HG02763 (cell line): ENCODE results near the gene GAST.
"Not testable (repeated sequence)": the region's sequence is repeated elsewhere in the genome, so short reads cannot be mapped to it uniquely, and the experiment has no call there.

Experiments used
- ATAC-seq: cut with Tn5 transposase; IDR thresholded peaks from one replicate; pipeline ENCODE4 v1.9.1; 2021; ENCODE audit warnings: mild to moderate bottlenecking, moderate library complexity; ENCODE audit not compliant: unreplicated experiment

GAST gene, protein sequence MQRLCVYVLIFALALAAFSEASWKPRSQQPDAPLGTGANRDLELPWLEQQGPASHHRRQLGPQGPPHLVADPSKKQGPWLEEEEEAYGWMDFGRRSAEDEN

DNA sequence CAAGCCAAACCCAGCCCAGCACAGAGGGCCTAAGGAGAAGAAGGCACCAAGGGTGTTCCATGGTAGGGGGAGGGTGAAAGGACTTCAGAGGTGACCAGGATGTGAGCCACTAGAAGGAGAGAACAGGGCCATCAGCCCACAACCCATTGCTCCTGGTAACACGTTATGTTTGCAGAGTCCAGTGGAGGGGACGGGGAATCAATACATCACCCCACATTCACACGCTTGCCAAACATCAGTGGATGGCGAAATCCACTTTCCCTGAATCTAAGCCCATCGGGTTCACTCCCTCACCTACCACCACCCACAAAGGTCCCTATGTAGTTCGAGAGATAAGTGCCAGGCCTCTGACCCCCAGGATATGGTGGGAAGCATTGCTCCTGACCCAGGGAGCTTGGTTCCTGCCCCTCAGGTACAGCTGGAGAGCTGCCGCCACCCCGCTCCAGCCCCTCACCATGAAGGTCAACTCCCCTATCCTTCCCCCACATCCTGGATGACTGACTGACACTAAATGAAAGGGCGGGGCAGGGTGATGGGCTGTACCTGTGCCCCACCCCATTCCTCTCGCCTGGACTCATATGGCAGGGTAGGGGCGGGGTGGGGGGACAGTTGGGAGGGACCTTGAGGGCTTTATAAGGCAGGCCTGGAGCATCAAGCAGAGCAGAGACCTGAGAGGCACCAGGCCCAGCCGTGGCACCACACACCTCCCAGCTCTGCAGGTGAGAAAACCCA is at the start of gene GAST:
Gene GAST, plus strand, starts transcription at position 663 of the 732 bp plus-strand sequence. CDS start 3,106 bp downstream, outside the sequence.
- no peak for ATAC-seq

DNA sequence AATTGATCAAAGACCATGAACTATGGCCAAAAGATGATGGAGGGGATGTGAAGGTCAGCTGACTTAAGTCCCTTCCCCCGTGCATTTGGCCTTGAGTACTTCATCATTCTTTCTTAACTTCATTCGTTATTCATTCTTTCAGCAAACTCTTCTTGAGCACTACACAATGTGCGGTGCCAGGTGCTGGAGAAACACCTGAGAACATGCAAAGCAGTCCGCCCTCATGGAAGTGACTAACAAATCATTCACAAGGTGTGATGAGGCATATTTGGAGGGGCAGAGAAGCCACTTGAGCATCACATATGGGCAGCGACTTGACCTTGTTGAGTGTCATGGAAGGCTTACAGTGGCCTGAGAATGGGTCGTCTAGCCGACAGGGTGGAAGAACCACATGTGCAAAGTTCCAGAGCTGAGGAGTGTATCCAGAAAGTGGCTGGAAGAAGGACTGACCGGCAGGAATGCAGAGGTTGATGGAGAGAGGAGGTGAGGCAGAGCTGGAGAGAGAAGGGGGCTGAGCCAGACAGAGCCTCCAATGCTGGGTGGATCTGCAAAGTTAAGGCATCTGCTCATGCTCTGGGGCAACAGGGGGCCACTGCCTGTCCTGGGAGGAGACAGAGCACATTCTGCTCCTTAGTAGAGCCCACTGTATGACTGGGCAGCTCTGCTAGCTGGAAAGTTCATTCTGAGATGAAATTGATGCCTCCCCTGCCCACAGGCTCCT is 48.5 kb upstream of the GAST start:
- ATAC-seq, result no peak

DNA sequence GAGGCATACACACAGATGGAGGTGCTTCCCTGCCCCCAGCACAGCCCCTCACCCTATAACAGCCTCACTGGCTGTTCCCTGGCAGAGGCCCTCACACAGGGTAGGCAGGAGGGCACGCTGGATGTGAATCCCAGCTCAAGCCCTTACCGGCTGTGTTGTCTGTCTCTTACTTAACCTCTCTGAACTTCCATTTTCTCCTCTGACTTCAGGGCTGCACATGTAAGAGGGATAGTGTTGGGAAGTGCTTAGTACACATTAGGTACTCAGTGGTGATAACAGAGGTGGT is 48.0 kb upstream of the GAST start:
- no peak for ATAC-seq

DNA sequence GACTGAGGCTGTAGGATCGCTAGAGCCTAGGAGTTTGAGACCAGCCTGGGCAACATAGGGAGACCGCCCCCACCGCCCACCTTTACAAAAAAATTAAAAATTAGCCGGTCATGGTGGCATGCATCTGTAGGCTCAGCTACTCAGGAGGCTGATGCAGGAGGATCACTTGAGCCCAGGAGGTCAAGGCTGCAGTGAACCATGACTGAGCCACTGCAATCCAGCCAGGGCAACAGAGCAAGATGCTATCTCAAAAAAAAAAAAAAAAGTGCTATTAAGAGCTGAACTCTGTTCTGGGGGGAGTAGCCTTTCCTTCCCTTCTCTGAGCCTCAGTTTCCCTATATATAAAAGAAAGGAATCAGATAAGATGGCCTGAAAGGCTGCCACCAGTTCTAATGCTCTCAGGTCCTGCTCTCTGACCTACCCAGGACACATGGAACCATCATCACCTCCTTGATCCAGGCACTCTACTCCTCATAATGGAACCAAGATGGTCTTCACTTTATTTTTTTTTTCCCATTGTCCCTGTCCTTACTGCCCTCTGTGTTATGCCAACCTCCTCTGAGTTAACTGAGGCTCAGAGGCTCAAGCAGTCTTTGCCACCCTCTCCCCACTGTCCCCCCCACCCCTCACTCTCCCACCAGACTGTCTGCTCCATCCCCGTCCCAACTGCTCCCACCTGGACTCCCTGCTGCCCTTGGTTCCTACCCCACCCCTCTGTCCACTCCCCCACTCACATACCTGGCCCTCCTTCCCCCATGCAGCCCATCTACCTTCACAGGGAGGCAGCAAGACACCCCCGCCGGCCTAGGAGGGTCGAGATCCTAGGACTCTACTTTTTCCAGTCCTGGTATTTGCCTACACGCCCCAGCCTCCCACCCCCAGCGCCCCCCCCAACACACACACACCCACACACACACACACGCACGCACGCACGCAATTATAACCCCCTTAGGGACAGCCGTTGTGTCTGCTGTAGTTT is 47.3 kb upstream of the GAST start:
- no peak for ATAC-seq

DNA sequence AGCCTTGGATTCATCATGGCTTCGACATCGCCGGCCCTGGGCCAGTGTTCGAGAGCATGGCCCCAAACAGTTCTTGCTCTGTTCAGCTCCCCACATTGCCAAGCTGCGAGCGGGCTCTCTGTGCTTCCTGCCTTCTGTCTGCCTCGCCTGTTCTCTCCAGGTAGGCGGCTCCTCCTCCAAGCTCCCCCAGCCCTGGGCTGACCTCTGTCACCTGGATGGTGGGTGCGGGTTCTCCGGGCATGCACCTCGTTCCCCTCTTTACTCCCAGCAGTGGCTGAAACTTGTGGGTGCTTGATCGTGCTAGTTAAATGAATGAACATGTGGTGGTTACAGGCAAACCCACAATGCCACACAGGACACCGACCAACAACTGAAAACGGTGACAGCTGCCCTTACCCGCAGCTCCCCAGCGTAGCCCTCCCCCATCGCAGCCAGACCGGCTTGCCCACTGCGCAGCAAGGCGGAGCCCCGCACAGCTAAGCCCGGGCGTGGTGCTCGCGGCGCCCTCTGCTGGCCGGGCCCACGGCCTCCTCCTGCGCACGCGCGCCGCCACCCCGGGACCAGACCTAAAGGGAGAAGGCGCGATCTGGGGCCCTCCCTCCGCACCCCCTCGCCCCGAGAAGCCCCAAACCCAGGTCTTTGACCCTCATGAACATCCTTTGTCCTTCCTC is 46.4 kb upstream of the GAST start:
- ATAC-seq, result peak; percentile 64

DNA sequence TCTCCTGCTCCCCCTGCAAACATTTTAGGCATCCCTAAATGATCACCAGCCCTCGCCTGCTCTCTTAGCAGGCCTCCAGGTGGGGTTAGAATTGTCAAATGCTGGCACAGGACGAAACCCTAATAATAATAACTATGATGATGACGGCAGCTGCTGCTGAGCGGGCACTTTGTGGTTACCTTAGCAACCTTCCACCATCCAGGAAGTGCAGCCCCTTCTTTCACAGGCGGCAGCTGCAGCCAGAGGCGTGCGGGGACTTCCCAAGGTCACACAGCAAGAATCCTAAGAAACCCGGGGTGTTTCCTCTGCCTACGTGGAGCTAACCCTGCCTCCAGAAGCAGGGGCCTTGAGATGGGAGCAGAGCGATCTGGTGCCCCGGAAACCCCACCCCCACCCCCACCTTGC is 45.9 kb upstream of the GAST start:
- ATAC-seq, result peak; percentile 36

DNA sequence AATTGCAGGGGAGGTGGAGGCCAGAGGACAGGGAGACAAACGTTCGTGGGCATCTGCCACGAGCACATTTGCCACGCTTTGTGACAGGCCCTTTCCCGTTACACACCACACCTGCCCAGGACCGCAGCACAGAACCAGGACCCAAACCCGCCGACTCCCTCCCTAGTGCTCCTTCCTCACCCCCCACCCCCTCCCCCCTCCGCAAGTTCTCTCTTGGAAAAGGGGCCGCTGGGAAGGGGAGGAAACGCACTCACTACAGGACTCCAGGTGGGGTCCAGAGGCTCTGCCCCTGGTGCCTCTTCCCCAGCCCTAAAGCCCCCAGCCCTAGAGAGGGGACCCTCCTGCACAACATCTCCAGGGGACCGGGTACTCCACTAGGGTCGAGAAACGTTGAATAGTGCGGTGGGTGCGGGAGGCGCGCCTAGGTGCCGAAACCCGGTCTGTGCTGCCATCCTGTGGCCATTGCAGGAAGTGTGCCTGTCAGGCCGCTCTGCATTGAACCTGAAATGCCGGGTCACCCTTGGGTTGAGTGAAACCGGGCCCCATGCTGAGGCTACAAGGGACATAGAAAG is 45.3 kb upstream of the GAST start:
- peak; percentile 38 for ATAC-seq

DNA sequence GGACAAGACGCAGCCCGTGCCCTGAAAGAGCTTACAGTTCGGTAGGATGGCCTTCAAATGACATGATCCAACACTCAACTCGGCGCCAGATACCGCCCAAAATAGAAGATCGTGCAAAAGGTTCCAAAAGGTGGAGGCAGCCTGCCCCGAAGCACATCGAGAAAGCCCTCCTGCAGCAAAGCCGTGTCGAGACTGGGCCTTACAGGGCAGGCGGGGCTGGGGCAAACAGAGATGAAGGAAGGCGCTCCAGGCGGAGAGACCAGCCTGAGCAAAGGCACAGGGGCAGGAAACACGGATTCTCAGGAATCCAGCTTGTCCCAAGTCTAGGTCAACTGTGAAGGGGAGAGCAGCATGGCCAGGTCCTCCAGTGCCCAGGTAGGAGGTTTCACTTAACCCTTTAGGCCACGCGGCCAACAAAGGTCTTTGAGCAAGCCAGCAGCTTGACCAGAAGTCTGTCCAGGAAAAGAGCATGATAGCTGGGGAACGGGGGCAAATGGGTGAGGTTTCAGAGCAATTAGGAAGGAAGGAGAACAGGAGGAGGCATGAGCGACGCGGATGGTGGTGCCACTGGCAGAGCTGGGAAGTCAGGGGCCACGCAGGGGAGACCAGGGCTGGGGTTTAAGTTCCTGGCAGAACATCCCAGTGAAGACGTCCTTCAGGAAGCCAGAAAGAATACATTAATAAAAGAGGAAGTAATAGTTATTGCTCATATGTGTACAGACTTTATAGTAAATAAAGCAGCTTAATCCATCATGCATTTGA is 44.7 kb upstream of the GAST start:
- no peak for ATAC-seq

DNA sequence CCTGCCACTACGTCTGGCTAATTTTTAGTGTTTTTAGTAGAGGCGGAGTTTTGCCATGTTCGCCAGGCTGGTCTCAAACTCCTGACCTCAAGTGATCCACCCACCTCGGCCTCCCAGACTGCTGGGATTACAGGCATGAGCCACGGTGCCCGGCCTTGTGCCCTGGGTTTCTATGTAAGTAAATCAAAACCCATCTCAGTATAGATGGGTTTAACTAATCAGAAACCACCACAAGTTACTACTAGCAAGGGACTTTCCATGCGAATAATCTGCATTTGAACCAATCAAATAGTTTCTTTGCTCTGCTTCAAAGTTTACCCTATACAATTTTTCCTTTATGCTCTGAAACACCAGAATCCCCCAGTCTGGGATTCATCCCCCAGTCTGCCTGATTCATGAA is 40.0 kb upstream of the GAST start:
- ATAC-seq, result no peak

DNA sequence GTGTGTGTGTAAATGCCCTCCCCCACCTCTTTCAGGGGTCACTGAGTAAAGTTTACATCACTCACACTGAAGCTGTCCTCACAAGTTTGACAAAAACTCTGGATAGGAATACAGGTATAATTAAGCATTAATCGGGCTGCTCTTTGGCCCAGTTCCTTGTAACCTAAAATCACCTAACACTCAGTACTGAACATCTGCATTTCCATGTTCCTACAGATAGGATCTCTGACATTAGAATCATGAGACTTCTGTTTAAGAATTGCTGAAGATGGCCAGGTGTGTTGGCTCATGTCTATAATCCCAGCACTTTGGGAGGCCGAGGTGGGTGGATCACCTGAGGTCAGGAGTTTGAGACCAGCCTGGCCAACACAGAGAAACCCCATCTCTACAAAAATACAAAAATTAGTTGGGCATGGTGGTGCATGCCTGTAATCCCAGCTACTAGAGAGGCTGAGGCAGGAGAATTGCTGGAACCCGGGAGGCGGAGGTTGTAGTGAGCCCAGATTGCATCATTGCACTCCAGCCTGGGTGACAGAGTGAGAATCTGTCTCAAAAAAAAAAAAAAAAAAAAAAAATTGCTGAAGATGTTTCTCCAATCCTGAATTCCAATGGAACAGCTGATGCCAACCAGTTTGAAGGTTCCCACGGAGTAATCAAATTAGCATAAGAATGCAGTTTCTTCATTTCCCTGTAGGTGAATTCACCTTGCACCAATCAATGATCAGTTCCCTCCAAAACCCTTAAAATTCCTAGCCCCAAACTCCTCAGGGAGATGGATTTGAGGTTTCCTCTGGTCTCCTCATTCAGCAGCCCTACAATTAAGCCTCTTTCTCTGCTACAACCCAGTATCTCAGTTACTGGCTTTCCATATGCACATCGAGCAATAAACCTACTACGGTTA is 36.7 kb upstream of the GAST start:
- not testable (repeated sequence) for ATAC-seq

DNA sequence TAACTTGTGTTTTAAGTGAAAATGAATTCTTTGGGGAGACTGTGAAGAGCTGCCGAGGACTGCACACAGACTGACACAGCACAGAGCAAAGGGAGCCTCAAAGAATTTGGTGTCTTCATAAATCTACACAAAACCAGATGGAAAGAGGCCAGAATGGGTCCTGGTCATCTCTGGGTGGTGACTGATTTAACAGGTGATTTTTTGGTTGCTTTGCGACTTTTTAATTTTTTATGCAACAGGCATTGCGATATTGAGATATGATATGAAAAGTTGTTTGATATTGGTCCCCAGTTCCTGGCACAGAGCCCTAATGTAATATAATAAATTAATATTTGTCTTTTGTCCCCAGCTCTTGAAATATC is 36.1 kb upstream of the GAST start:
- no peak for ATAC-seq

DNA sequence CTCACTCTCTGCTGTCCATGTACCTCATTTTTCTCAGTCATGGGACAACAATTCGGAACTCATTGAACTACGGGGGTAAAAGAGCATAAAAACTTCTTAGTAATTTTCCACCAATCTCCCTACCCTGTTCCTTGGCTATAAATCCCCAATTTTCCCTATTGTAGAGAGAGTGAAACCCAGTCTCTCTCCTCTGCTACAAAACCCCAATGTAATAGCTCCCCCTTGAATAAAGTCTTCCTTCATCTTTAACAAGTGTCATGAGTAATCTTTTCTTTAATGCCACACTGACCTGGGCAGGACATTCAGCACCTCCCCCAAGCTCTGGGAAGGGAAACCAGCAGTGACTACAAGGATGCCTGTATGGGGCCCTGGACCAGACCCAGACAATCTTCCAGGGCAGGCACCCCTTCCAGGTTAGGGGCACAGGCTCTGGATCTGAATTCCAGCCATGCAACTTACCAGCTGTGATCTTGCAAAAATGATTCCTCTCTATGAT is 33.7 kb upstream of the GAST start:
- ATAC-seq, result no peak

DNA sequence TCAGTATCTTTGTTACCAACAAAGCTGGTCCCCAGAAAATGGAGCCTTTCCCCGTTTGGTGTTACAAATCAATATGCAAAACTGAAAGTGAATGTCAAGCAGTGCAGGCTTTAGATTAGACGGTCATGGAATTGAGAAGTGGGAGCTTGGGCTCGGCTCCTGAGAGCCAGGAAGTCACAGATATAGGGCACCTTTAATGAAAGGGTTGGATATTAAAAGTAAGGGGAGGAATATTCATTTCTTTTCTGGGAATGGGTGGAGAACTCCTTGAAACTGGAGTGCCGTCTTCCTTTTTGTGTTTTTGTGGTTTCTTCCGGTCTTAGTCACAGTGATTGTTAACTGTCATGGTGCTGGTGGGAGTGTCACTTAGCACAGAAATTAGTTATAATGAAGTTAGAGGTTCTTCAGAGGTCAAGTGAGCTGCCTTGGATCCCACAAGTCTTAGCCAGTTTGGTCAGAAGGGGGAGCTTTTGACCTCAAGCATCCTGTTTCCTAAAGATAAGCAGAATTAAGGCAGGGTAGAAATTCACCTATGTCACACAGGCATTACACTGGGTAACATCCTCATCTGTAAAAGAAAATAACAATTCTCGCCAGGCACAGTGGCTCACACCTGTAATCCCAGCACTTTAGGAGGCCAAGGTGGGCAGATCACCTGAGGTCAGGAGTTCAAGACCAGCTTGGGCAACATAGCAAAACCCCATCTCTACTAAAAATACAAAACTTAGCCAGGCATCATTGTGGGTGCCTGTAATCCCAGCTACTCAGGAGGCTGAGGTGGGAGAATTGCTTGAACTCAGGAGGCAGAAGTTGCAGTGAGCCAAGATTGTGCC is 33.0 kb upstream of the GAST start:
- ATAC-seq, result no peak

DNA sequence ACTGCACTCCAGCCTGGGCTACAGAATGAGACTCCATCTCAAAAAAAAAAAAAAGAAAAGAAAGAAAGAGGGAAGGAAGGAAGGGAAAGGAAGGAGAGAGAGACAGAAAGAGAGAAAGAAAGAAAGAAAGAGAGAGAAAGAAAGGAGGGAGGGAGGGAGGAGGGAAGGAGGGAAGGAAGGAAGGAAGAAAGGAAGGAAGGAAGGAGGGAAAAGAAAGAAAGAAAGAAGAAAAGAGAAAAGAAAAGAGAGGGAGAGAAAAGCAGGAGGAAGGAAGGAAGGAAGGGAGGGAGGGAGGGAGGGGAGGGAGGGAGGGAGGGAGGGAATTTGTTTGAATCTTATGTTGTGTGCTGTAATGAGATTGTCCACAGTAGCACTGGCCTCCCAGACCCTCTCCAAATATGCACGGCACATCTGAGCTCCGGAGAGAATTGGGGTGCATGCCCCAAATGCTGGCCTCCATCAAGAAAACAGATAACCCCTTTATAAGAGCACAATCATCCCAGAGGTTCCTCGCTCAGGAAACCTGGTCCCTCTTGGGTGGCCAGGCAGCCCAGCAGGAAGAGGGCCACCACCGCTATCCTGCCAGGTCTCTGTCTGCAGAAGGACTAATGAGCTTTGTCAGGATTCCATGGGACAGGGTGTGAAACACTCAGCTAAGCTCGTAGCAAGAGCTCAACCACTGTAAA is 32.2 kb upstream of the GAST start:
- ATAC-seq, result no peak

DNA sequence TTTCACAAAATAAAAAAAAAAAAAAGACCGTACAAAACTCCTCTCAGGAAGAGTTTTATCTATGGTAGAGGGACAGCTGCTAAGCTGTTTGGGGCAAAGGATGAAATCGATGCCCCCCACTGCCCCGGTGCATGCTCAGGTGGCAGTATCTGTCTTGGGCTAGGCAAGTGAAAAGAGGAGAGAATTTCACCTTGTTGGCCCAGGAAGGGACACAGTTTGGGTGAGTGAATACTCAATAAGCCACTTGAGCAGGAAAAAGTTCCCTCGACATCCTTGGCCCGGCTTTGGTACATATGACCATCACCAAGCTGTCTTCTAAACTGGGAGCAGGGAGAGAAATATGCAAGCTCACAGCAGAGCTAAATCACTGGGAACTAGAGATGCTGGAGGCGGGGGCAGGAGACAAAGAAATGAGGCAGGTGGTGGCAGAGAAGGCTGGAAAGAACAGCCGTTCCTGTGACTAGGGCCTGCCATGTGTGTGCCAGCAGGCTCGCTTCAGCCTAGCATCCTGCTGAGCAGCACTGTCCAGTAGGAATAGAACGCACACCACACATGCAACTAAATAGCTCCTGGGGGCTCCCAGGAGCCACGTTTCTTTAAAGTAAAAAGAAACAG is 31.6 kb upstream of the GAST start:
- ATAC-seq, result no peak

DNA sequence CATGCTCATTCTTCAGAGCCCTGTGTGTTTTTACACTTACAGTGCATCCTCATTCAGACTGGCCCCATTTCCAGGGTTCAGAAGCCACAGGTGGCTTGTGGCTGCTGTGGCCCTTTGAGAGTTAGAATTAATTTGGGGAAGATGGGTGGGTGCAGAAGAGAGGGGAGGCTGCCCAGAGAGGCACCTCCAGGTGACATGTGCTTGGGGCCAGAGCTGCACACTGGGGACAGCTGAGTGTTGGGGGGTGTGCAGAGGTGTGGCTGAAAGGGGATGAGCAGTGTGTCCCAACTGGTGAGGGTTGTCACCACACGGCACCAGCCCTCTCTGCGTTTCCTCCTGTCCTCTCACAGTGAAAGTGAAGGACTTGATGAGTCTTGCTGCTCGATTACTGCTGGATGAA is 30.4 kb upstream of the GAST start:
- ATAC-seq, result no peak

DNA sequence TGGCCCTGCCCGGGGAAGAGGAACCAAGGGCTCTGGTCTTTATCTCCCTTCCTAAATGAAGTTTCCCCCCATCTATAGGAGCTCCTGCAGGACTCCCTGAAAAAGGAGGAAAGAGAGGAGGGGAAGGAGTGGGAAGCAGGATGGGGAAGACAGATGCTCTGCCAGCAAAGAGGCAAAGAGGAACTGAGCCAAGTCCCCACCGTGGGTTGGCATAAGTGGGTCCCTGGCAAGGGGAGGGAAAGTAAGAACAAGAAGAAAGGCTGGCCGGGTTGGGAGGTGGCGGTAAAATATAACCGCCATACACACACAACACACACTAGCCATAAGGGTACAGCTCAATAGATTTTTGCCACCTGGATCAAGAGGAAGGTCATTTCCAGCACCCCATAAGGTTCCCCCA is 29.5 kb upstream of the GAST start:
- no peak for ATAC-seq
